ENCODE data around the gene MXRA7.
A peak's percentile ranks its signal among the peaks of the same experiment; 100 is the strongest.

DNA sequence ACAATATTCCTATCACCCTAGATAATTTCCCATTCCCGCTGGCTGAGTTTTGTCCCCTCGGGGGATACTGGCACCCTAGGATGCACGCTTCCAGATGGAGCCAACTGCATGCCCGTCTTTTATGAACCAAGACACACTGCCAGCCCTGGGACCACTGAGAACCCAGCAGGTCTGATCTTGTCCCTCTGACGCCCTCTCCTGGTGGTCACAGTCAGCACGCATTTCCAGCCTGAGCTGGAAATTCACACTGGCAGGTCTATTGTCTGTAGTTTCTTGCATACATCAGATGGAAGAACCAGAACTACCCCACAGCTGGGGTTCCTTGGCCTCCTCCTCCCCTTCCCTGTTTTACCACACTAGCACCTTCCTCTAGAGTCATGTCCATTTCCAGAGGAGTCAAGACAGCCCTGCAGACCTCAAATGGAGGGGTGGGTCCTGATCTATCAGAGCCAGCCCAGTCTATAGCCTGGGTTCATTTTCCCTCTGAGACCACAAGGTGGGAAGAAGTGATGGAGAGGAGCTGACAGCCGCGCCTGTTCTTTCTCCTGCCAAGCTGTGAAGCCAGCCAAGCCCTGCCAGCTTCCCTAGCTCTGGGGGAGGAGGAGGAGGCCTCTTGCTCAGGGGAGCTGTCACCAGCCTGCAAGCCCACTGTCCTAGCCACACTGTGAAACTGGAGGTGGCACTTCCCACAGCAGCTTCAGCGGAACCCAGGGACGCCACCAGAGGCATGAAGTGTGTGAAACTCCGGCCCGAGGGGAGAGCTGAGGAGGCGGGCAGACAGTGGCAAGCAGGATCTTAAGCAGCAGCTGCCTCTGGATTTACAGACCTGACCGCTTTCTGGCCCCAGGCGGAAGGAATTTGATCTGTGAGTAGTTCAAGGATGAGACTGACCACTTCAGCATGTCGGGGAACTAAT lies 29.3 kb downstream of the MXRA7 start:
- TF ChIP-seq, protein P1, sequence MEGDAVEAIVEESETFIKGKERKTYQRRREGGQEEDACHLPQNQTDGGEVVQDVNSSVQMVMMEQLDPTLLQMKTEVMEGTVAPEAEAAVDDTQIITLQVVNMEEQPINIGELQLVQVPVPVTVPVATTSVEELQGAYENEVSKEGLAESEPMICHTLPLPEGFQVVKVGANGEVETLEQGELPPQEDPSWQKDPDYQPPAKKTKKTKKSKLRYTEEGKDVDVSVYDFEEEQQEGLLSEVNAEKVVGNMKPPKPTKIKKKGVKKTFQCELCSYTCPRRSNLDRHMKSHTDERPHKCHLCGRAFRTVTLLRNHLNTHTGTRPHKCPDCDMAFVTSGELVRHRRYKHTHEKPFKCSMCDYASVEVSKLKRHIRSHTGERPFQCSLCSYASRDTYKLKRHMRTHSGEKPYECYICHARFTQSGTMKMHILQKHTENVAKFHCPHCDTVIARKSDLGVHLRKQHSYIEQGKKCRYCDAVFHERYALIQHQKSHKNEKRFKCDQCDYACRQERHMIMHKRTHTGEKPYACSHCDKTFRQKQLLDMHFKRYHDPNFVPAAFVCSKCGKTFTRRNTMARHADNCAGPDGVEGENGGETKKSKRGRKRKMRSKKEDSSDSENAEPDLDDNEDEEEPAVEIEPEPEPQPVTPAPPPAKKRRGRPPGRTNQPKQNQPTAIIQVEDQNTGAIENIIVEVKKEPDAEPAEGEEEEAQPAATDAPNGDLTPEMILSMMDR (IDR thresholded peaks at IDR 0.05; ENCODE audit: low read depth, low read length) = peak; percentile 87
- no peak for TF ChIP-seq EZH2phosphoT487 (IDR thresholded peaks at IDR 0.05; ENCODE audit: low read depth)

Data from OCI-LY3 (cell line).